ENCODE measurements around the gene MUC20.
"Not testable (repeated sequence)": the region's sequence is repeated elsewhere in the genome, so short reads cannot be mapped to it uniquely, and the experiment has no call there.

Gene MUC20

DNA sequence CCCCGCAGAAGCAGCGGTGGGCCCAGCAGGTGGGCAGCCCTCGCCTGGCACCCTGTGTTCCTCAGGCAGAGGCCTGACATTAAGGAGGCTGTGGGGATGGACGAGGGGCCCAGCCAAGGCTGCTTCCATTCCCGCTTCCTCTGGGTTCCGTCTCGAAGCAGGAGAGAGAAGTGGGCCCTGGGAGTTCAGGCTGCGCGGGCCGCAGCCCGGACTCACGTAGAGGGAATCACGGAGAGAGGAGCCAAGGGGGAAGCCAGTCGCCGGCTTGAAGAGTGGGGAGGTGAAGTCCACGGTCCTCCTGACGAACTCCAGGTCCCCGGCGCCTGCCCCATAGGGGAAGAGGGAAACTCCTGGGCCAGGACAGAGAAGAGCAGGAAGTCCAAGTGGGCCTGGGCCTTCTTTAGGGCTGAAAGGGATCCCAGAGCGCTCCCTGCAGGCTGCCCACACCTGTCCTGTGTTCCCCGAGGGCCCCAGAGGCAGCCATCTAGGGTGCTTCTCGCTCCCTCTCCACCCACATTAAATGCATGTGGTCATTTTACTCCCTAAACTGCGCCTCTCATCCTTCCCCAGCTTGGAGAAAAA lies 53.3 kb downstream of the MUC20 start:
- DNase-seq: no peak

DNA sequence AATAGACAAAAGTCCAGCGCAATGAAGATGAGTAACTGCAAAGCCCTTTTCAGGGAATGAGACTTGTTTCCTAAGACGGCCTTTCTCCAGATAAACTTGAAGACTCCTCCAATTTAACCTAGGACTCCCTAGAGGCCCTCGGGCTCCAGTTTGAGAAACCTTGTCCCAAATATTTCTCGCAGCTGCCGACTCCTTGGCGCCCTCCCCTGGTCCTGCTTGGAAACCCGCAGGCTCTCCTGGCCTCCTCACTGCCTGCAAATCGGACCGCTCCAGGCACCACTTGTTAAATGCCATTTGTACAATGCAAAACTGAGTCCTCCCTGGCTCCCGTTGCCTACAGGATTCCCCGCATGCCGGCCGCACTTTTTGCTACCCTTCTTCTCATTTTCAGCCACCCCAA lies 54.1 kb downstream of the MUC20 start:
- DNase-seq: no peak

DNA sequence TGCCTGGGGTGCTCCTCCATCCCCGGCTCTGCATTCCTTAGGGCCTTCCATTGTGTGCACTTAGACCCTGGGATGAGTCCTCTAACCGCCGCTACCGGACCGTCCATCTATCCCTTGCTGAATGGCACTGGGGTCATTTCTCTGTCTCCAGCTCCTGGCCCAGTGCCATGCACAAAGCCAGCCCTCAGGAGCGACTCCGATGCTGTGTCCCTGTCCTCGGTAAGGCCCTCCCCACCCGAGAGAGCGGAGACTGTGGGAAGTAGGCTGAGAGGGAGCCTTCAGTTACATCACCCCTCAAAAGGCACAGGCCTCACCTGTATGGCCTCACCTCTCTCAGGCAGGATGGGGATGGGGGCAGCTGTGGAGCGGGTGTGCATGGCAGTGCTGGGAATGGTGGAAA lies 57.2 kb downstream of the MUC20 start:
- no peak for DNase-seq

DNA sequence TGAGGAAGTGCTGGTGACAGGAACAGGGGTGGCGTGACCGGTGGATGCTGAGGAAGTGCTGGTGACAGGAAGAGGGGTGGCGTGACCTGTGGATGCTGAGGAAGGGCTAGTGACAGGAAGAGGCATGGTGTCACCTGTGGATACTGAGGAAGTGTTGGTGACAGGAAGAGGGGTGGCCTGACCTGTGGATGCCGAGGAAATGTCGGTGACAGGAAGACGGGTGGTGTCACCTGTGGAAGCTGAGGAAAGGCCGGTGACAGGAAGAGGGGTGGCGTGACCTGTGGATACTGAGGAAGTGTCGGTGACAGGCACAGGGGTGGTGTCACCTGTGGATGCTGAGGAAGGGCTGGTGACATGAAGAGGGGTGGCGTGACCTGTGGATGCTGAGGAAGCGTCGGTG lies 60.5 kb downstream of the MUC20 start:
- not testable (repeated sequence) for DNase-seq
